ENCODE measurements around the gene OTUB2.
A peak's percentile ranks its signal among the peaks of the same experiment; 100 is the strongest.
"Not testable (repeated sequence)": the region's sequence is repeated elsewhere in the genome, so short reads cannot be mapped to it uniquely, and the experiment has no call there.

The OTUB2 gene

GRCh38 chr14:94056579-94057308 is 30.6 kb downstream of the OTUB2 start:
- no peak for DNase-seq (ENCODE audit: low spot score)

- DNase-seq (ENCODE audit: low spot score), result no peak
Measured at GRCh38 chr14:94058128-94058673, 32.1 kb downstream of the OTUB2 start.

GRCh38 chr14:94058674-94059138 is 32.6 kb downstream of the OTUB2 start:
- DNase-seq (ENCODE audit: low spot score), result no peak

GRCh38 chr14:94059998-94060397 is 33.9 kb downstream of the OTUB2 start:
- DNase-seq (ENCODE audit: low spot score), result no peak

GRCh38 chr14:94062344-94062940 is 36.3 kb downstream of the OTUB2 start:
- DNase-seq (ENCODE audit: low spot score), result no peak

- no peak for DNase-seq (ENCODE audit: low spot score)
Measured at GRCh38 chr14:94066089-94066676, 40.0 kb downstream of the OTUB2 start.

- DNase-seq (ENCODE audit: low spot score), result not testable (repeated sequence)
Measured at GRCh38 chr14:94072076-94072475, 45.9 kb downstream of the OTUB2 start.

- DNase-seq (ENCODE audit: low spot score), result no peak
Measured at GRCh38 chr14:94074534-94074933, 48.4 kb downstream of the OTUB2 start.

- no peak for DNase-seq (ENCODE audit: low spot score)
Measured at GRCh38 chr14:94075008-94075407, 48.9 kb downstream of the OTUB2 start.

GRCh38 chr14:94077111-94077821 is 51.1 kb downstream of the OTUB2 start:
- DNase-seq (ENCODE audit: low spot score), result no peak

GRCh38 chr14:94077823-94078222 is 51.7 kb downstream of the OTUB2 start:
- no peak for DNase-seq (ENCODE audit: low spot score)

GRCh38 chr14:94079891-94080620 is 53.9 kb downstream of the OTUB2 start:
- DNase-seq (ENCODE audit: low spot score), result peak; percentile 52

GRCh38 chr14:94080621-94081385 is 54.7 kb downstream of the OTUB2 start, which contains the start of the genes DDX24 and IFI27L1:
TSS of gene DDX24 (minus strand) at chr14:94081202. CDS start at chr14:94079742, 1,460 bp downstream.
TSS of gene IFI27L1 (plus strand) at chr14:94081310. CDS start at chr14:94096938, 15,628 bp downstream.
- DNase-seq (ENCODE audit: low spot score), result peak; percentile 96

- no peak for DNase-seq (ENCODE audit: low spot score)
Measured at GRCh38 chr14:94081386-94081820, 55.3 kb downstream of the OTUB2 start.

GRCh38 chr14:94087891-94088290 is 61.8 kb downstream of the OTUB2 start:
- no peak for DNase-seq (ENCODE audit: low spot score)

- DNase-seq (ENCODE audit: low spot score), result no peak
Measured at GRCh38 chr14:94088516-94088915, 62.4 kb downstream of the OTUB2 start.

- no peak for DNase-seq (ENCODE audit: low spot score)
Measured at GRCh38 chr14:94089479-94089878, 63.3 kb downstream of the OTUB2 start.

GRCh38 chr14:94093418-94093817 is 67.3 kb downstream of the OTUB2 start:
- DNase-seq (ENCODE audit: low spot score), result no peak

GRCh38 chr14:94097091-94097490 is 71.0 kb downstream of the OTUB2 start:
- no peak for DNase-seq (ENCODE audit: low spot score)
